ENCODE results near the gene LSAMP.
"Not testable (repeated sequence)": the region's sequence is repeated elsewhere in the genome, so short reads cannot be mapped to it uniquely, and the experiment has no call there.

The LSAMP gene

GRCh38 chr3:115825046-115825445 lies 620.2 kb downstream of the LSAMP start:
- Mint-ChIP-seq H3K27me3 (peaks cover 22% of the 10 kb centered on the region), H3K4me3 (no peak overlapping the region), H3K27ac (no peak overlapping the region), H3K4me1 (ENCODE audit: low read depth) (no peaks in the 10 kb centered on the region), H3K36me3 (ENCODE audit: low read depth) (no peaks in the 10 kb centered on the region), H3K9me3 (no peaks in the 10 kb centered on the region)
- no peak for DNase-seq

DNA sequence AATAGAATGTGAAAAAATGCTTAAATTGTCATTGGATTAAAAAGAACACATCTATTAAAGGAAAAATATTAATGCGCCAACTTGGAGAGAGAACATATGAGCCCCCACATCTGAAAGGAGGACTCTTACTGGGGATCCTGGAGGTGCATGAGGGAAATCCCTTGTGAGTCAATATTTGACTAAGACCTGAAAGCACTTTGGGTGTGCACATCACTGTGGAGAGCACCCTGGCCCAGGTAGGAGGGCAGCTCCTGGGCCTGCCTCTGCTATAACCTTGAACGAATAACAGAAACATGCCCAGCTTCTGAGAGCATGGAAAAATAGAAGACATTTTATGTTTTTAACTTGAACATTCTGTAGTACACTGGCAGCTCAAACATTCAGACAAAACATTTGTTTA lies 622.2 kb downstream of the LSAMP start:
- no peak overlapping the region for H3K4me3 Mint-ChIP-seq
- peaks cover 14% of the 10 kb centered on the region for H3K27me3 Mint-ChIP-seq
- DNase-seq: no peak
- H3K9me3 Mint-ChIP-seq: no peaks in the 10 kb centered on the region
- H3K36me3 Mint-ChIP-seq (ENCODE audit: low read depth): no peaks in the 10 kb centered on the region
- no peaks in the 10 kb centered on the region for H3K4me1 Mint-ChIP-seq (ENCODE audit: low read depth)
- H3K27ac Mint-ChIP-seq: no peak overlapping the region

DNA sequence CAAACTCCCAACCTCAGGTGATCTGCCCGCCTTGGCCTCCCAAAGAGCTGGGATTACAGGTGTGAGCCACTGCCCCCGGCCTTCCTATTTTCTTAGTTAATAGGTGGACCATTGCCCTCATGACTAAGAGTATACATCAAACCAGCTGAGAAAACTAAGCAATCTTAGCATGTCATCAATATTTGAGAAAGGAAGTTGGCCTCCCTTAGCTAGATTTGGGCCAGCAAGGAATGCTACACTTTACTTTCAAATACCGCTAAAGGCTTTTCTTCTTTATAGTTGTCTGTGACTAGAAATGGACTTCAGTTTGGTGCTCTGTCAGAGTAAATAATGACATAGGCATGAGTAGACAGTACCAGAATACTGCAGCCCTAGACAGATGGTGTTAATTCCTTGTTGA lies 622.7 kb downstream of the LSAMP start:
- H3K27me3 Mint-ChIP-seq: peaks cover 9% of the 10 kb centered on the region
- no peaks in the 10 kb centered on the region for H3K36me3 Mint-ChIP-seq (ENCODE audit: low read depth)
- no peaks in the 10 kb centered on the region for H3K4me1 Mint-ChIP-seq (ENCODE audit: low read depth)
- no peaks in the 10 kb centered on the region for H3K9me3 Mint-ChIP-seq
- H3K27ac Mint-ChIP-seq: no peak overlapping the region
- no peak overlapping the region for H3K4me3 Mint-ChIP-seq
- DNase-seq: no peak

DNA sequence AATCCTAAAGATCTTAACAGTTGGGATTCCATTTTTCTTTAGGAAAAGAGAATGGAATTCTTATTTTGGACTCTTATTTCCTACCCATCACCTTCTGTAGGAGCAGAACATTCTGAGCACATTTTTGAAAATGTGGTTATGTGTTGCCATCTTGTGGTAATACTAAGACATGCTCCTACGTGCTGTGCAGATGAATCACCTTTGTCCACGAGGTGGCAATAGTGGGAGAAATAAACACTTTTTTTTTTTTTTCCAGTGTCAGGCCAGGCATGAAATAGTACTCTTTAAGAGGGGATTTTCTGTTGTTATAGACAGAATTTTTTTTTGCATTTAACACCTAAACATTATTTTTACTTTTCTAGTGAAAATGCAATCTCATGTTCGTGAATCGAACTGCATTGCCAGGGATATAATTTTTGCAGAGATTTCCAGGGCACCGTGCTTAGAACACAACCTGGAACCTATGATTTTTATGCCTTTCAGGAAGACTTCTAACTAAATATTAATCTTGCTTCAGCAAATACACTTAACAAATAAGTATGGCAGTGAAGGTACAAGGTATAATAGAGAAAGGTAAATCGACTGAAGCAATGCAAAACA lies 625.4 kb downstream of the LSAMP start:
- no peaks in the 10 kb centered on the region for H3K9me3 Mint-ChIP-seq
- H3K4me1 Mint-ChIP-seq (ENCODE audit: low read depth): no peaks in the 10 kb centered on the region
- H3K4me3 Mint-ChIP-seq: no peak overlapping the region
- DNase-seq: peak; percentile 34
- no peaks in the 10 kb centered on the region for H3K36me3 Mint-ChIP-seq (ENCODE audit: low read depth)
- no peak overlapping the region for H3K27ac Mint-ChIP-seq
- no peaks in the 10 kb centered on the region for H3K27me3 Mint-ChIP-seq

DNA sequence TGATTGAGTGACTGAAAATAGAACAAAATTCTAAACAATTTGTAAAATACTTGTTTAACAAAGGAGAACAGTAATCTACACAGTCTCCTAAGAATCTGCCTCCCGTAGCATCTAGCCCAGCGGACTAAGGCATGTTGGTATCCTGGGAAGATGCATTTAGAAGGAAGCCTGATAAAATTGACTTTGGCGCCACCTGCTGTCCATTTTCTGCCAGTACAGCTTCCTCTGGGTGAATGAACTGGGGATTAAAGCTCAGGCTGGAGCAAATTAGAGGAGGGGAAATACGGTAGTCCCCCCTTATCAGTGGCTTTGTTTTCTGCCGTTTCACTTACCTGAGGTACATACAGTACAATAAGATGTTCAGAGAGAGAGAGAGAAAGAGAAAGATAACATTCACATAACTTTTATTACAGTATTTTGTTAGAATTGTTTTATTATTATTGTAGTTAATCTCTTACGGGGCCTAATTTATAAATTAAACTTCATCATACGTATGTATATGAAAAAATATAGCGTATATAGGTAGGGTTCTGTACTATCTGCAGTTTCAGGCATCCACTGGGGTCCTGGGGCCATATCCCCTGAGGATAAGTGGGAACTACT lies 630.4 kb downstream of the LSAMP start:
- H3K27ac Mint-ChIP-seq: no peak overlapping the region
- H3K4me1 Mint-ChIP-seq (ENCODE audit: low read depth): no peaks in the 10 kb centered on the region
- DNase-seq: peak; percentile 79
- no peaks in the 10 kb centered on the region for H3K9me3 Mint-ChIP-seq
- peaks cover 24% of the 10 kb centered on the region for H3K27me3 Mint-ChIP-seq
- H3K4me3 Mint-ChIP-seq: no peak overlapping the region
- no peaks in the 10 kb centered on the region for H3K36me3 Mint-ChIP-seq (ENCODE audit: low read depth)

DNA sequence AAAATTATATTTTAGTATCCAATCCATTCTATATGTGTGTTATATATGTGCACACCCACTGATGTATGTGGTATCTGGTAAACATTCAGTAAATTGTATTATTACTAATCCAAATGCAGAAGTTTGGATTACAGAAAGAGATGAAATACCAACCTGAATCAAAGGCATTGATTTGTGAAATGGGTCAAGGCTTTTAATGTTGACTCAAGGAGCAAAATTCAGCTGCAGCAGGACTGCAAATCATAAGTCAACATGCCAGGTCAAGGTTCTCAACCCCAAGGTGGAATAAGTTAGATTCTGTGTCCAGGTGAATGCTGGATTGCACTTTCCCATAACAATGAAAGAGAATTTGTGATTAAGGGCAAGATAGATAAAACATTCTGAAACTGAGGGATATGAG lies 631.3 kb downstream of the LSAMP start:
- H3K4me1 Mint-ChIP-seq (ENCODE audit: low read depth): no peaks in the 10 kb centered on the region
- H3K4me3 Mint-ChIP-seq: no peak overlapping the region
- no peak overlapping the region for H3K27ac Mint-ChIP-seq
- H3K27me3 Mint-ChIP-seq: peaks cover 32% of the 10 kb centered on the region
- DNase-seq: no peak
- no peaks in the 10 kb centered on the region for H3K9me3 Mint-ChIP-seq
- H3K36me3 Mint-ChIP-seq (ENCODE audit: low read depth): no peaks in the 10 kb centered on the region

DNA sequence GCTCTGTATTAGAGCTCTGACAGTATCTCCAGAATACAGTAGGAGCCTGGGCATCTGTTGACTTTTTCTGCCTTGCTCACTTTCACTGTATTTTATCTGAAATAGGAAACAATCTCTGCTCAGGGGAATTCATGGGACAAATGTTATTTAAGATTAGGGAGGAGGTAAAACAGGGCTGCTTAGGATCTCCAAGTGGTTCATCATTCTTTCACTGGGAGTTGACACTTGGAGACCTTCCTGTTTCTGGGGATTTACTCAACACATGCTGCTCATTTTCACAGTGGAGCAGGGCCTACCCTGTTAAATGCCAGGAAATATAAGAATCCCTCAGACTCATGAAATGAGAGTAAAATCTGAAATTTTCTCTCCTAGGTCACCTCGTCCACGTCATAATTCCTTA lies 636.5 kb downstream of the LSAMP start:
- Mint-ChIP-seq H3K9me3 (no peaks in the 10 kb centered on the region), H3K4me3 (no peak overlapping the region), H3K36me3 (ENCODE audit: low read depth) (no peaks in the 10 kb centered on the region), H3K27ac (no peak overlapping the region), H3K4me1 (ENCODE audit: low read depth) (peaks cover 11% of the 10 kb centered on the region), H3K27me3 (peaks cover 54% of the 10 kb centered on the region)
- DNase-seq: no peak

GRCh38 chr3:115808244-115808643 lies 637.0 kb downstream of the LSAMP start:
- no peak for DNase-seq
- H3K4me1 Mint-ChIP-seq (ENCODE audit: low read depth): peaks cover 11% of the 10 kb centered on the region
- H3K9me3 Mint-ChIP-seq: no peaks in the 10 kb centered on the region
- no peak overlapping the region for H3K4me3 Mint-ChIP-seq
- H3K27me3 Mint-ChIP-seq: peaks cover 58% of the 10 kb centered on the region
- H3K27ac Mint-ChIP-seq: no peak overlapping the region
- H3K36me3 Mint-ChIP-seq (ENCODE audit: low read depth): no peaks in the 10 kb centered on the region

DNA sequence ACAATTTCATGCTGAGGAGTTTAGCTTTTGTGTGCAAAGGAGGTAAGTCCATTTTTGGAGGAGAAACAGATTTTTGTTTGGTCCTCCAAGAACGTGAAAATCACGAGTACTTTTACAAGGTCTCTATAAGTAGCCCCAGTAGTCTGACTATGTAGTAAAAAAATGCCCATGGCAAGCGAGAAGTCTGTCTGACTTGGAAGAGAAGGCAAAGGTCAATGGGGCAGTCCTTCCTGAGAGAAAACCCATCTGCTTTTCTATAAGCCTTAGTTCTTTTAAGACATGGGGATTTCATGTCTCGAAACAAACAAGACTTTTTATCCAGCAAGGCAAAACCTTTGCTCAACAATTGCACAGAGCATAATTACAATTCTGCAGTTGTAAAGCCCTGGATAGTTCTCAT lies 638.8 kb downstream of the LSAMP start:
- no peak overlapping the region for H3K4me3 Mint-ChIP-seq
- no peak for DNase-seq
- no peaks in the 10 kb centered on the region for H3K36me3 Mint-ChIP-seq (ENCODE audit: low read depth)
- H3K9me3 Mint-ChIP-seq: no peaks in the 10 kb centered on the region
- peaks cover 69% of the 10 kb centered on the region for H3K27me3 Mint-ChIP-seq
- peaks cover 11% of the 10 kb centered on the region for H3K4me1 Mint-ChIP-seq (ENCODE audit: low read depth)
- H3K27ac Mint-ChIP-seq: no peak overlapping the region

DNA sequence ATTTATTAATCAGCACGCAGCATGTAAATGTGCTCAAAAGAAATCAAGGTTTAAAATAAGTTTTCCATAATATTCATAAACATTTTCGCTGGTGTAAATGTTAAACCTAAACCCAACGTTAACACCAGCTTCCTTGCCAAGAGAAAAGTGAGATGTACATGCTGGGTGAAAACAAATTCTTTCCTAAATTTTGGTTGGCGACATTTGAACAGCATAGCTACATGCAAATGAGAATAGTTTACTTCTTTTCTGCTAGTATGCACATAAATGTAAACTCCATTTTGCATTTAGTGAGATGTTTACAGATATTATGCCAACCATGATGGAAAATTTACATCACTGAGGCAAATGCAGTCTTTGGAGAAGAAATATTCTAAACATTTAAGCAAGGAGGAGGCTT lies 639.8 kb downstream of the LSAMP start:
- Mint-ChIP-seq H3K4me1 (ENCODE audit: low read depth) (peaks cover 11% of the 10 kb centered on the region), H3K9me3 (no peaks in the 10 kb centered on the region), H3K27ac (no peak overlapping the region), H3K36me3 (ENCODE audit: low read depth) (no peaks in the 10 kb centered on the region), H3K27me3 (peaks cover 61% of the 10 kb centered on the region), H3K4me3 (no peak overlapping the region)
- no peak for DNase-seq

- H3K4me1 Mint-ChIP-seq (ENCODE audit: low read depth): peaks cover 11% of the 10 kb centered on the region
- H3K4me3 Mint-ChIP-seq: no peak overlapping the region
- H3K27me3 Mint-ChIP-seq: peaks cover 58% of the 10 kb centered on the region
- H3K9me3 Mint-ChIP-seq: no peaks in the 10 kb centered on the region
- H3K27ac Mint-ChIP-seq: no peak overlapping the region
- DNase-seq: no peak
- no peaks in the 10 kb centered on the region for H3K36me3 Mint-ChIP-seq (ENCODE audit: low read depth)
Measured at GRCh38 chr3:115804713-115805119, 640.6 kb downstream of the LSAMP start.

DNA sequence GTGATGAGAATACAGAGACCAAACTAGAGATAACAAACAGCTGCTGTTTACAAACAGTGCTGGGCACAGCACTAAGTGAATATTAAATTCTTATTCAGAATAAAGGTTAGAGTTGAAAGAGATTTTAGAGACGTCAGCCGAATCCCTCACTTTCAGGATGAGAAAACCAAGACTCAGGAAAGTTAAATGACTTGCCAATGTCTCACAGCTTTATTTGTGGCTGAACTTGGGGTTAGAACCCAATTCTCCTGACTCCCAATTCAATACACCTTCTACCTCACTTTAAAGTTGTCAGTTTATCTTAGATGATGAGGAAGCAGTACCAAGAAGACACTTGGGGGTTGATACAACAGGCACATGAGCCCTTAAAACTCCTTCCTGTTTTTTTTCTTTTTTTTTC lies 641.1 kb downstream of the LSAMP start:
- H3K27ac Mint-ChIP-seq: no peak overlapping the region
- no peak overlapping the region for H3K4me3 Mint-ChIP-seq
- H3K27me3 Mint-ChIP-seq: peaks cover 52% of the 10 kb centered on the region
- no peak for DNase-seq
- no peaks in the 10 kb centered on the region for H3K36me3 Mint-ChIP-seq (ENCODE audit: low read depth)
- H3K4me1 Mint-ChIP-seq (ENCODE audit: low read depth): peaks cover 11% of the 10 kb centered on the region
- no peaks in the 10 kb centered on the region for H3K9me3 Mint-ChIP-seq

DNA sequence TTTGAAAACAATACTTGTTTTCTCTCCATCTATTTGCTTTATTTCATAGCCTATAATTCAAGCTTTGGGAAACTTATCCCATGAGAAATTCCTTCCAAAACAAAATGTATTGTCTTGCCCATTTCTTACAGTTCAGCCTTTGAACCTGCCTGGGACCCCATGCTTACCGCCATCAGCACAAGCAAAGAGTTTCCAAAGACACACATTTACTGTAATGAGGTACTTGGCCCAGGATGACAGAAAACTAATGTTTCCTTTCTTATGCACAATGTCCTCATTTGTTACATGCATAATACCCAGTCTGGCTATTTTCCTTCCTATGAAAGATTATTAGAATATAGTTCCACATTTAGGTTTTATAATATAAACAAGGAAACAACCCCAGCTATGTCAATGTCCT lies 641.6 kb downstream of the LSAMP start:
- DNase-seq: no peak
- Mint-ChIP-seq H3K4me1 (ENCODE audit: low read depth) (peaks cover 11% of the 10 kb centered on the region), H3K36me3 (ENCODE audit: low read depth) (no peaks in the 10 kb centered on the region), H3K27me3 (peaks cover 48% of the 10 kb centered on the region), H3K9me3 (no peaks in the 10 kb centered on the region), H3K4me3 (no peak overlapping the region), H3K27ac (no peak overlapping the region)

DNA sequence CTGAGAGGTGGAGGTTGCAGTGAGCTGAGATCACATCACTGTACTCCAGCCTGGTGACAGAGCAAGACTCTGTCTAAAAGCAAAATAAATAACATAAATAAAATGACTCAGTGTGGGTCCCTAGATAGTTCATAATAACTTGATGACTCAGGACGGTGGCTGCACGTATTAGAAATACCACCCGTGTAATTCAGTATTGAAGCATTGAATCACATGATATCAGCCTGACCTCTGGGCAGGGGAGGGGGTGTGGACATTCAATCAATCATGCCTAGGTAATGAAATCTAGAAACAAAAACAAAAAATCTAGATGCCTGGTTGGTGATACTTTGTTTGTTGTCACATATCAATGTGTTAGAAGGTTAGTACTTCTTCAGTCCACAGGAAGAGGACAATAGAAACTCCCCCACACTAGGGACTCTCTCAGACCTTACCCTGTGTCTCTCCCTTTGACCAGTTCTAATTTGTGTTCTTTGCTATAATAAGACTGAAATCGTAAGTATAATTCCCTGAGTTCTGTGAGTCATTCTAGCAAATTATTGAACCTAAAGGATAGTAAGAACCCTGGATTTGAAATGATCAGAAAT lies 644.7 kb downstream of the LSAMP start:
- peaks cover 11% of the 10 kb centered on the region for H3K4me1 Mint-ChIP-seq (ENCODE audit: low read depth)
- no peak for DNase-seq
- H3K36me3 Mint-ChIP-seq (ENCODE audit: low read depth): no peaks in the 10 kb centered on the region

GRCh38 chr3:115800065-115800464 lies 645.2 kb downstream of the LSAMP start:
- H3K9me3 Mint-ChIP-seq; H3K27ac Mint-ChIP-seq; H3K36me3 Mint-ChIP-seq (ENCODE audit: low read depth); H3K4me3 Mint-ChIP-seq; DNase-seq: not testable (repeated sequence)
- peaks cover 32% of the 10 kb centered on the region for H3K27me3 Mint-ChIP-seq
- peaks cover 11% of the 10 kb centered on the region for H3K4me1 Mint-ChIP-seq (ENCODE audit: low read depth)

More for the DNA sequence above, 644.7 kb downstream of the LSAMP start:
- H3K9me3 Mint-ChIP-seq: no peaks in the 10 kb centered on the region
- no peak overlapping the region for H3K4me3 Mint-ChIP-seq
- H3K27ac Mint-ChIP-seq: no peak overlapping the region
- H3K27me3 Mint-ChIP-seq: peaks cover 32% of the 10 kb centered on the region

Data from activated T-cell treated with anti-CD3 and anti-CD28 coated beads, Interleukin-2, amount 50 U/mL, for 24 hours (primary cell).